ENCODE measurements around the gene MXRA8.
"Not testable (repeated sequence)": the region's sequence is repeated elsewhere in the genome, so short reads cannot be mapped to it uniquely, and the experiment has no call there.

Gene MXRA8

GRCh38 chr1:1390675-1391074 lies 32.3 kb upstream of the MXRA8 start:
- DNase-seq: no peak

DNA sequence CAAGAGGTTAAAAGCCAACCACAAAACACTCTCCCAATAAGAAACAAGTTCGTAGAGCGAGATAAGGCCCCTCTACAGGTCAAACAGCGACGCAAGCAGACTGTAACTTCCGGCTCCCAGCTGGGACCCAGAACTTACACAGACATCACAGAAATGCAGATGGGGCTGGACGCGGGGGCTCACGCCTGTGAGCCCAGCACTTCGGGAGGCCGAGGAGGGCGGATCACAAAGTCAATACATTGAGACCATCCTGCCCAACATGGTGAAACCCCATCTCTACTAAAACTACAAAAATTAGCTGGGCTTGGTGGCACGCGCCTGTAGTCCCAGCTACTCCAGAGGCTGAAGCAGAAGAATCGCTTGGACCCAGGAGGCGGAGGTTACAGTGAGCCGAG lies 29.7 kb upstream of the MXRA8 start:
- DNase-seq: no peak

DNA sequence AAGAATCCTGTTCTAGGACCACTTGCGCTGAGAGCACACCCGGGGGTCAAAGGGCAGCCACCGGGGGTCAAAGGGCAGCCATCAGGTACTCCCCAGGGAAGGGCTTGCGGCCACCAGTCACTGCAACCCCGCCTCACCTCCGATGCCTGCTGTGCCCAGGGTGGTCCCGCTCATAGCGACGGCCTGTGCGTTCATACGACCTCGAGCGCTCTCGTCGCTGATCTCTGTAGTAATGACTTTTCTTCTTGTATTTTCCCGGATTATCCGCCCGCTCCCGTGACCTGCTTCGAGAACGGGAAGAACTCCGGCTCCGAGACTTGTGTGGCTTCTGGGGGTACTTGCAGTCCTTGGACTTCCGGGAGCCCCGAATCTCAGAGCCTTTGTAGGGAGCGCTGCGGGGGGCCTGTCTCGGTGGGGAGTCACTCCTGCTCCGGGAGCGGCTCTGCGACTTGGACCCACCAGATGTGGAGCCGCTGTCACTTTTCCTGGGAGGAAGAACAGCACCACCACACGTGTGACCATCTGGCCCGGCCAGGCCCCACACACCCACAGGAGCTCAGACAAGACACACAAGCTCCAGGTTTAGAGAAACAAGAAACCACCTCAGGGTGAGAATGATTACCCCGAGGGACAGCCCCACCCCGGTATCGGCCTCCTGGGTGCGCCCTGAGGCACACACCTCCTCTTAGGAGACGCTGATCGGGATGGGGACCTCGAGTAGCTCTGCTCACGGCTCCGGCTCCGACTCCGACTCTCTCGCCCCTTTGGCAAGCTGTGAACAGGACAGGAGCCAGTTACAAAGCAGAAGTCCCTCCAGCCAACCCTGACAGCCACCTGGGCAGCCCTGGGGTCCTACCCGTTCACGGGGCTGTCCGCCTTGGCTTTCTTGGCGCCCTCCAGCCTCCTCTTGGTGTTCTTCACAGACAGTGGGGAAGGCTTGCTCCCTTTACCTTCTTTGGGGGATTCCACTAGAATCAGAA lies 29.0 kb upstream of the MXRA8 start:
- DNase-seq: no peak

- DNase-seq: no peak
These were observed 27.6 kb upstream of the MXRA8 start for GRCh38 chr1:1385931-1386330.

GRCh38 chr1:1385339-1385738 lies 27.0 kb upstream of the MXRA8 start:
- not testable (repeated sequence) for DNase-seq

DNA sequence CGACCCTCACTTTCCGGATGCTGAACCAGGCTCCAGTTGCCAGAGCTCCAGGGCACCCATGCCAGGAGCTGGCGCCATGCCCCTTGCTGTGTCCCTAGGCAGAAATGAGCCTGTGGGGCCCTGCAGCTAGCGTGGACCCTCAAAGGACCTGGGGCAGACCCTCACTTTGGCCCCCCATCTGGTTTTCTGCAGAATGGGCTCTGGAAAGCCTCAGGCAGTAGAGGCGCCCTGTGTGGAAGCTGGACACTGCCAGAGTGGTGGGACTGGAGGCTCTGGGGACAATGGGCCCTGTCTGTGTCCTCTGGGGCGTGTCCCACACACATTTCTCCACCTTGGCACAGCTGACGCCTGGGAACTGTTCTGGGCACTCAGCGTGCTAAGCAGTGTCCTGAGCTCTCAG lies 22.9 kb upstream of the MXRA8 start:
- DNase-seq: no peak

GRCh38 chr1:1380860-1381259 lies 22.5 kb upstream of the MXRA8 start:
- no peak for DNase-seq

GRCh38 chr1:1377540-1378205 lies 19.3 kb upstream of the MXRA8 start:
- no peak for DNase-seq

DNA sequence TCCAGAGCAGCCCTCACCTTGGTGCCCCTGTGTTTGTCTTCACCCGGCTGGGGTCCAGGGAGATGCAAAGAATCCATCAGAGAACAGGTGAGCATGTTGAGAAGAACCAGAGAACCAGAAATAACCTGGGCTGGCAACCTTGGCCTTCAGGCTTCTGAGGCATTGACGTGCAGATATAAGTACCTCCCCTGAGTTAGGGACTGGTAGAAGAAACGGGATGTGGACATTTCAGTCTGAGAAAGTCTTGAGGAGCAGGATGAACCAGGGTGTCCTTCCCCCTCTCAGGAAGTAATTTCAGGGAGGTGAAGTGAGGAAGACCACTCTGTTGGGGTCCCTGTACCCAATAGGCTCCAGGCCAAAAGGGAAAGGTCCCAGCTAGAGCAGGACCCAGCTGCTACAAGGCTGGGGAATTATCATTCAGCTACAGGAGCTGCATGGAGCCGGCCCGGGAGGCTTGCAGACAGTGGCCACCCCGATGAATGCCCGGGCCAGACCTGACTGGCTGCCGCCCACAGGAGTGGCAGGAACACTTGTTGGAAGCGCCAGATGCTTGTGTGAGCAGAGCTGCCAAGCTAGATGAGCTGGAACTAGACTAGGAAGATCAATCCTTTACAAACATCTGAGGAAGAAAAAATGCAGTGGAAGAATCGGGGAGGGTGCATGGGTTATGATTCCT lies 18.3 kb upstream of the MXRA8 start:
- no peak for DNase-seq

DNA sequence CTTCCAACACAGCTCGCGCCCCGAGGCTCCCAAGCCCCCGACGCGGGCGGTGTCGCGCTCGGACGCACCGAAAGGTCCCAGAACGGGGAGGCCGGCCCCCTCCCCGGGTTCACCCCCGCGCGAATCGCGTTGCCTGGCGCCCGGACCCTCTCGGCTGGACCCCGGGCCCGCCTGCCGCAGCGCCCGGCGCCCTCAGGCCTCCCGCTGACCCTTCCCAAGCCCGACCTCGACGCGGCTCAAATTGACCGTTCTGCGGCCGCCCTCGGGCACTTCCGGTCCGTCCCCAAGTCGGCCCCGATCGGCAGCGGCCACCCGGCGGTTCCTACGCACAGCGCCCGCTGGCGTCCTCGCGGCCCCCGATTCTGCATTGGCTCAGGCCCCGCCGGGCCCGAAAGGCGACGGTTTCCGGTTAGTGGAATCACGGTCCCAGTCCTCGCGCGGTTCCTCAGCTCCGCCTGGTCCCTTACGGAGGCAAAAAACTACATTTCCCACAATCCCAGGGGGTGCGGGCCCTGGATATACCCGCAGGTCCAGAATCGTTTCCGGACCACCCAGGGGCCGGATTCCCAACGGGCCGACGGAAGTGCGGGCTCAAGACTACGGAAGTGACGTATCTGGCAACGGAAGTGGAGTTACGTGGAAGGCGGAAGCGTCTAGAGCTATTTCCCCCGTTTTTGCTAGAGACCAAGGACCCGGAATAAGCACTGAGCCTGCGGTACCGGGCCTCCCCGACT lies 16.7 kb upstream of the MXRA8 start, which contains the start of gene AURKAIP1:
TSS of gene AURKAIP1 (minus strand) at position 279 of the 734 bp plus-strand sequence. CDS start 451 bp downstream, outside the sequence.
- peak; percentile 98 for DNase-seq

DNA sequence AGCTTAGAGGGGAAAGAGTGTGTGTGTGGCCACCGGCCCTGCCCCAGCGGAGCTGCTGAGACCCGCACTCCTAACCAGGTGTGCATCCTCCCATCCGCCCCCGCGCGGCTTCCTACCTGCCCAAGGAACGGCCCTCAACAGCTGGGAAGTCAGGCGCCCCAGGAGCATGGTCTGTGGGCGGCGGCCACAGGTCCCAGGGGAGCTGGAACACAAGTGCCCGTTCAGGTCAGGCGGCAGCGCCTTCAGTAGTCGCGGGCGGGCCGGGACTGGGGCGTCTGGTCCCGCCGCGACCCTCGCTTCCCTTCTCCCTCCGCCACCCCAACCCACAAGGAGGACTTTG lies 16.2 kb upstream of the MXRA8 start:
- no peak for DNase-seq

DNA sequence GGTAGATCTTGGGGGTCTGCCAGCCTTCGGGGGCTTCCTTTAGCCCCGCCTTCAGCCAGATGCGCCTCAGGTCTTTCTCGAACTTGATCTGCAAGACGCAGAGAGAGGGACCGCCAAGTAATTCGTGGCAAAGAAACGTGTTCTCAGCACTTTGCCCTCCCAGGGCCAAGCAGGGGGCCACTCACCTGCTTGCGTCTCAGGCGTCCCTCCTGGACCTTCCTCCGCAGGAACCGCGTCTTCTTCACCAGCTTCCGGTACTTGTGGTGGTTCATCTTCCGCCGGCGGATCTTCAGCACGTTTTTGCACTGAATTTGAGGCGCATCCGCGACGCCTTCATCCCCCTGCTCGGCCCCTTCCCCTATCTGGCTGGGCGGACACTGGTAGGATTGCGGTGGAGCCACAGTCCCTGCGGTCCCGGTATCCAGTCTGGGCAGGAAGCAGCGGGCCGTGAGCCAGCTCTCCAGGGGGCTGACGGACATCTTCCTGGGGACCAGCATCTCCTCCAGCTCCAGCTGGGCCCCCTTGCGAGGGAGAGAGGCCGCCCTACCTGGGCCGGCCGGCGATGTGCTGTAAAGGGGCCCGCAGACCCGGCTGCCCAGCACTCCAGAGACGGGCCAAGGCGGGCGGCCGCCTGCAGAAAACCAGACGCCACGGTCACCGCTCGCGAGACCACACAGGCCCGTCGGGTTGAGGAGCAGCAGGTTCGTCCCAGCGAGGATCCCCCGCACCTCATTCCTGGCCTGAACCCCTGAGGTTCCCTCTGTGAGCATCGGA lies 15.6 kb upstream of the MXRA8 start:
- DNase-seq: no peak

- DNase-seq: no peak
These were observed 14.9 kb upstream of the MXRA8 start for GRCh38 chr1:1373051-1373814.

DNA sequence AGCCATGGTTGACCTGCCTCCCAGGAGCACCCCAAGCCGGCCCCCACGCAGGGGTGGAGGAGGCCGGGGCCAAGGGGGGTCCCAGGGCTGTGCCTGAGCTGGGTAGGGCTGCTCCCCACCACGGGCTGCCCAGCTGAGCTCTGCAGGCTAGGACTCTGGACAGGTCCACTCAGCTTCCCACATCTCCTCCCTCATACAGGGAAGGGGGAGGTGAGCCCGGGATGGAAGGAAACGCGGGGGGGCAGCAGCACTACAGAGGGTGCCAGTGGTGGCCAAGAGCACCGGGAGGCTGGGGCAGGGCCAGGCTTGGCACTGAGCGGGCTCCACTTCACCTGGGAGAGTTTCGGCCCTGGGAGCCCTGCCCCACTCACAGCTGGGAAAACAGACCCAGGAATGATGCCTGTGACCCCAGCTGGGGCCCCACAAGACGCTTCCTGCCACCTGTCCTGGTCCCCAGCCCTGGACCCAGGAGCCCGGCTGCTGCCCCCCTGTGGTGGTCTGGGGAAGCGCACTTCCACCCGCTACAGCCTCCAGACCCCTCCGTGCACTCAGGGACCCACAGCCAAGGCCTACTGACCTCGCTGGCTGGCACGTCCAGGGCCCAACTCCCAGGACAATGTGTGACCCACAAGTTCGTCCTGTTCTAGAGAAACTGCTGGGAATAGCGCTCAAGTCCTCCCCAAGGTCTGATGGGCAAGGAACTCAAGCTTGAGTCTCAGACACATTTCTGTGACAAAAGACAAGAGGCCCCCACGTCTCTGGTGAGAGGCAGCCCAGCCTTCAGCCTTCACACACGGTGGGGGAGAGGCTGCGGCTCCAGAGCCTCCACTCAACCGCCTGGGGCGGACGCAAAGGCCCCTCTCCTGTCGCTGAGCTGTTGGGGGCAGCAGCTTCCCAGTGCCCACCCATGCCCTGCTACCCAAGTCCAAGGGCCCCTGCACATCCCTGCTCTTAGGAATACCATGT lies 13.7 kb upstream of the MXRA8 start:
- peak; percentile 73 for DNase-seq

DNA sequence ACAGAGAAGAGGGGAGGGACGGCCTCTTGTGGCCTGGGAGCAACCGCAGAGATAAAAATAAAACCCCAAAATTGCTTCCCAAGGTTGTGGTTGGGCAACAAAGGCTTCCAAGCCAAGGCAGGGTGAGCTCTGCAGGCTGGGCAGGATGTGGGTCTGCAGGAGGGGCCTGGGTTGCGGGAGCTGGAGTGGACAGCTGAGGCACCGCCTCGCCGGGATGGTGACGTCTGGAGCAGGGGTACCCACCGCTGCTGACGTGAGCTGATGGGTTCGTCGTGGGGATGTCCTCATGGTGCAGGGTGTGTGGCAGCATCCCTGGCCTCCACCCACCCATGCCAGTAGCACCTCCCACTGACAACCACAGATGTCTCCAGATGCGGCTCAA lies 13.0 kb upstream of the MXRA8 start:
- no peak for DNase-seq

DNA sequence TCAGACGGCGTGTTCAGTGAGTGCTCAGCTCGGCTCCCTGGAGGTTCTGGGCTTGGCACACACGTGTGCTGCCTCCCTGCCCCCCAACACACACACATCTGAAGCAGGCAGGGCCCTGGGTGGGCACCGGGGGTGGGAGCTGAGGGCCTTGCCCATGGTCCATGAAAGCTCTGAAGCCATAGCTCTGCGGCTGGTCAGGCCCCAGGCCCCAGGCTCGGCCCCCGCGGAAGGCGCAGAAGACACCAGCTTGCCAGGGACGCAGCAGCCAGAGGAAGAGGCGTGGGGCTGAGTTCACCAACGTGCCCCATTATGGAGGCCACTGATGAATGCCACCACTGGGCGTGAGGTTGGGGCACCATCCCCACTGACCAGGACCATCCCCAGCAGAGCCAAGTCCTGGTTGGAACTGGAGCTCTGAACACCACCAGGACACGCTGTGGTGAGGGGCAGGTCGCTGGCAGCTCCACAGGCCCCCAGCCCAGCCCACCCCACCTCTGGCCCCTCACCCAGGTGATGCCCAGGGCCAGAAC lies 12.5 kb upstream of the MXRA8 start:
- no peak for DNase-seq

DNA sequence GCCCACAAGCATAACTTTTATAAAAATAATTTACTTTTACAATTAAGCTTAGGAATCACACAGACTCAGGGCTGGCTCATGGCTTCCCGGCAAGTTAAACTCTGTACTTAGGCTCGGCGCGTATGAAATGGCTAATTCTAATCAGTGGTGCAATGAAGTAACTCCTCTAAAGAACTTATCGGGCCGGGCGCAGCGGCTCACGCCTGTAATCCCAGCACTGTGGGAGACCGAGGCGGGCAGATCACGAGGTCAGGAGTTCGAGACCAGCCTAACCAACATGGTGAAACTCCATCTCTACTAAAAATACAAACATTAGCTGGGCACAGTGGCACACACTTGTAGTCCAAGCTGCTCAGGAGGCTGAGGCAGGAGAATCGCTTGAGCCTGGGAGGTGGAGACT lies 11.7 kb upstream of the MXRA8 start:
- not testable (repeated sequence) for DNase-seq

DNA sequence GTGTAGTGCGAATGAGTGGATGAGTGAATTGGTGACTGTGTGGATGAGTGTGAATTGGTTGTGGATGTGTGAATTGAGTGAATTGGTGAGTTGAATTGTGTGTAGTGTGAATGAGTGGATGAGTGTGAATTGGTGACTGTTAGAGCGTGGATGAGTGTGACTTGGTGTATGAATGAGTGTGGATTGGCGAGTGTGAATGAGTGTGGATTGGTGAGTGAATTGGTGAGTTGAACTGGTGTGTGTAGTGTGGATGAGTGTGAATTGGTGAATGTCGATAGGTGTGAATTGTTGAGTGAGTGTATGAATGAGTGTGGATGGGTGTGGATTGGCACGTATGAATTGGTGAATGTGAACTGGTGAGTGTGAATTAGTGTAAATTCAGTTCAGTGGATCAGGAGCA lies 9.0 kb upstream of the MXRA8 start:
- DNase-seq: no peak

DNA sequence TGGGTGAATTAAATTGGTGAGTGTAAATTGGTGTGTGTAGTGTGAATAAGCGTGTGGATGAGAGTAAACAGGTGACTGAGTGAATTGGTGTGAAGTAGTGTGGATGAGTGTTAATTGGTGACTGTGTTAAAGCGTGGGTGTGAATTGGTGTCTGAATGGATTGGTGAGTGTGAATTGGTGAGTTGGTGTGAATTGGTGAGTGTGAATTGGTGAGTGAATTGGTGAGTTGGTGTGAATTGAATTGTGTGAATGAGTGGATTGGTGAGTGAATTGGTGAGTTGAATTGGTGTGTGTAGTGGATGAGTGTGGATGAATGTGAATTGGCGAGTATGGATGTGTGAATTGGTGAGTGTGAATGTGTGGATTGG lies 8.3 kb upstream of the MXRA8 start:
- no peak for DNase-seq
